Activated gamma-delta T cell treated with anti-CD3 and anti-CD28 coated beads, Interleukin-2, amount 50 U/mL, for 16 hours (primary cell): ENCODE results near the gene PTPRN2.

Experiments used
- DNase-seq: peaks from one replicate; pipeline ENCODE4 v3.0.0-alpha.2; 2020; ENCODE audit warnings: low read depth

PTPRN2 gene

GRCh38 chr7:157809863-157810851 is 777.5 kb downstream of the PTPRN2 start:
- no peak for DNase-seq

GRCh38 chr7:157809154-157809862 is 778.3 kb downstream of the PTPRN2 start:
- DNase-seq, result no peak

- no peak for DNase-seq
Measured at GRCh38 chr7:157808042-157808441, 779.6 kb downstream of the PTPRN2 start.

- no peak for DNase-seq
Measured at GRCh38 chr7:157807510-157807909, 780.1 kb downstream of the PTPRN2 start.

GRCh38 chr7:157806711-157807110 is 780.9 kb downstream of the PTPRN2 start:
- DNase-seq, result no peak

GRCh38 chr7:157805713-157806112 is 781.9 kb downstream of the PTPRN2 start:
- no peak for DNase-seq

GRCh38 chr7:157803906-157804305 is 783.7 kb downstream of the PTPRN2 start:
- DNase-seq, result no peak

GRCh38 chr7:157801971-157802675 is 785.5 kb downstream of the PTPRN2 start:
- DNase-seq, result no peak

GRCh38 chr7:157801113-157801512 is 786.5 kb downstream of the PTPRN2 start:
- no peak for DNase-seq

- no peak for DNase-seq
Measured at GRCh38 chr7:157800281-157800680, 787.3 kb downstream of the PTPRN2 start.

- DNase-seq, result no peak
Measured at GRCh38 chr7:157799076-157799685, 788.4 kb downstream of the PTPRN2 start.

GRCh38 chr7:157797361-157797760 is 790.3 kb downstream of the PTPRN2 start:
- no peak for DNase-seq

GRCh38 chr7:157796846-157797245 is 790.8 kb downstream of the PTPRN2 start:
- DNase-seq, result no peak

- no peak for DNase-seq
Measured at GRCh38 chr7:157795643-157796042, 792.0 kb downstream of the PTPRN2 start.

GRCh38 chr7:157795199-157795598 is 792.4 kb downstream of the PTPRN2 start:
- no peak for DNase-seq

GRCh38 chr7:157794746-157795065 is 792.9 kb downstream of the PTPRN2 start:
- DNase-seq, result no peak

- DNase-seq, result no peak
Measured at GRCh38 chr7:157793973-157794745, 793.5 kb downstream of the PTPRN2 start.

- DNase-seq, result no peak
Measured at GRCh38 chr7:157793087-157793353, 794.6 kb downstream of the PTPRN2 start.

GRCh38 chr7:157792241-157793086 is 795.2 kb downstream of the PTPRN2 start:
- DNase-seq, result no peak

GRCh38 chr7:157791666-157792065 is 796.0 kb downstream of the PTPRN2 start:
- DNase-seq, result no peak

- DNase-seq, result no peak
Measured at GRCh38 chr7:157791261-157791660, 796.4 kb downstream of the PTPRN2 start.
